ENCODE measurements around the gene DNAJC1.

Gene DNAJC1

DNA sequence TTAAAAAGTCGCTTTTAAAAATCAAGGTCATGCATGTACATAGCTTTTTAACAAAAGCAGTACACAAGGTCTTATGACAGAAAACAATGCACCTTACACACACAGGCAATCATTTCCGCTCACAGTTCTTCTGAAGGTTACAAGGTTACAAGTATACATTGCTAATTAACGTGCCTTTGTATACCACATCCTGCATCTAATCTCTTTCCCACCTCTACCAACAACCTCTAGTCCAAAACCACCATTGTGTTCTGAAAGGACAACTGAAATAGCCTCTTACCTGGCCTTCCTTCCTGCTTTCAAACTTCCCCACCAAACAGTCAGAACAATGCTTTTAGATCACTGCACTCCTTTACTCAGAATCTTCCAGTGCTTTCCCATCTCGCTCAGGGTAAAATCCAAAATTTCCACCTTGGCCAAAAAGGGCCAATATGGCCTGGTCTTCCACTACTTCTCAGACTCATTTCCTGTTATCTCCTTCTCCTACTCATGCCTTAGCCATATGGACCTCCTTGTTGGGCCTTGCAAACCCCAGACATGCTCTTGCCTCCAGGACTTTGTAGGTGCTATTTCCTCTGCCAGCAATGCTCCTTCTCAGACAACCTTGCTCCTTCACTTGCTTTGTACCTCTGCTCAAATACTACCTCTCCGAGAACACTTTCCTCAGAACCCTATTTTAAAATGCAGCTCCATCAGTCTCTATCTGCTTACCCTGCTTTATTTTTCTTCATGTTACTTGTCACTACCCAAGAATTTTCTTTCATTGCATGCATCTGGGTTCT is 205.4 kb downstream of the DNAJC1 start:
- H3K36me3 ChIP-seq (replicated peaks in 1 of 2; ENCODE audit: control insufficient read depth in 2 of 2, insufficient read depth in 2 of 2, low read length in 2 of 2) = peaks cover 0 to 83% of the 10 kb centered on the region in 2 donors
- no peak overlapping the region for H3K9ac ChIP-seq (ENCODE audit: low read depth, low read length, poor library complexity)
- H3K4me1 ChIP-seq (ENCODE audit: control insufficient read depth in 2 of 2, insufficient read depth in 1 of 2, low read depth in 1 of 2, low read length in 2 of 2) = peaks cover 3 to 6% of the 10 kb centered on the region in 2 donors
- H2BK120ac ChIP-seq (ENCODE audit: low read depth, low read length) = no peak overlapping the region
- no peak overlapping the region for H3K4me2 ChIP-seq (ENCODE audit: insufficient read depth, low read length, poor library complexity, severe bottlenecking)
- H2BK12ac ChIP-seq (ENCODE audit: low read length) = no peak overlapping the region
- H4K8ac ChIP-seq (ENCODE audit: low read depth, low read length) = no peak overlapping the region
- no peak overlapping the region for H2BK5ac ChIP-seq (ENCODE audit: low read length)
- no peak overlapping the region for H2BK15ac ChIP-seq (ENCODE audit: low read length)
- no peak overlapping the region for H3K27ac ChIP-seq (replicated peaks; ENCODE audit: low read length)
- no peaks in the 10 kb centered on the region for H3K79me1 ChIP-seq (ENCODE audit: low read depth, low read length)
- no peak overlapping the region for H2AK5ac ChIP-seq (ENCODE audit: low read depth, low read length)
- no peak overlapping the region for H3K18ac ChIP-seq (ENCODE audit: low read length)
- no peaks in the 10 kb centered on the region for H3K27me3 ChIP-seq (ENCODE audit: control insufficient read depth in 3 of 3, insufficient read depth in 3 of 3, low read depth in 1 of 3, low read length in 3 of 3)
- no peak overlapping the region for H4K91ac ChIP-seq (ENCODE audit: low read depth, low read length, poor library complexity)
- H3K4me3 ChIP-seq (ENCODE audit: low read length in 2 of 2) = no peak overlapping the region
- no peak for DNase-seq (ENCODE audit: low spot score)
- H3K14ac ChIP-seq (ENCODE audit: low read length) = no peak overlapping the region
- H2AFZ ChIP-seq (ENCODE audit: low read length) = no peak overlapping the region
- no peak overlapping the region for H3K4ac ChIP-seq (ENCODE audit: low read length)
- H3K23ac ChIP-seq (ENCODE audit: low read depth, low read length, poor library complexity) = no peak overlapping the region
- no CpG with 5 or more reads among the region's 5 CpGs for WGBS, 2 donors (ENCODE audit: extremely low coverage in 2 of 2, insufficient read length in 2 of 2, insufficient replicate concordance in 1 of 2)
- peaks cover 0 to 59% of the 10 kb centered on the region in 2 donors for H3K9me3 ChIP-seq (replicated peaks in 1 of 2; ENCODE audit: control insufficient read depth in 2 of 2, insufficient read depth in 1 of 2, low read depth in 1 of 2, low read length in 2 of 2)

DNA sequence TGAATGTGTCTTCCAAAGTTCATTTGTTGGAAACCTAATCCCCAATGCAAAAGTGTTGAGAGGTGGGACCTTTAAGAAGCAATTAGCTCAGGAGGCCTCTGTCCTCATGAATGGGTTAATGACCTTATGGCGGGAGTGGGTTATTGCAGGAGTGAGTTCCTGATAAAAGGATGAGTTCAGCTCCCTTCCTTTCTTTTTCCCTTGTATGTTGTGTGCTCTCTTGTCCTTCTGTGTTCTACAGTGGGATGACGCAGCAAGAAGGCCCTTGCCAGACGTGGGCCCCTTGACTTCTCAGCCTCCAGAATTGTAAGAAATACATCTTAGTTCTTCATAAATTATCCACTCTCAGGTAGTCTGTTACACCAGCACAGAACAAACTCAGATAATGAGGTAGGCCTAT is 206.0 kb downstream of the DNAJC1 start:
- no peak overlapping the region for H4K8ac ChIP-seq (ENCODE audit: low read depth, low read length)
- H3K27me3 ChIP-seq (ENCODE audit: control insufficient read depth in 3 of 3, insufficient read depth in 3 of 3, low read depth in 1 of 3, low read length in 3 of 3) = no peaks in the 10 kb centered on the region
- no peak overlapping the region for H2BK15ac ChIP-seq (ENCODE audit: low read length)
- no peak overlapping the region for H2BK120ac ChIP-seq (ENCODE audit: low read depth, low read length)
- H3K18ac ChIP-seq (ENCODE audit: low read length) = no peak overlapping the region
- peaks cover 0 to 64% of the 10 kb centered on the region in 2 donors for H3K9me3 ChIP-seq (replicated peaks in 1 of 2; ENCODE audit: control insufficient read depth in 2 of 2, insufficient read depth in 1 of 2, low read depth in 1 of 2, low read length in 2 of 2)
- H3K4ac ChIP-seq (ENCODE audit: low read length) = no peak overlapping the region
- H3K14ac ChIP-seq (ENCODE audit: low read length) = no peak overlapping the region
- no peak overlapping the region for H2BK12ac ChIP-seq (ENCODE audit: low read length)
- H4K91ac ChIP-seq (ENCODE audit: low read depth, low read length, poor library complexity) = no peak overlapping the region
- H3K4me2 ChIP-seq (ENCODE audit: insufficient read depth, low read length, poor library complexity, severe bottlenecking) = no peak overlapping the region
- no peak overlapping the region for H3K9ac ChIP-seq (ENCODE audit: low read depth, low read length, poor library complexity)
- H2BK5ac ChIP-seq (ENCODE audit: low read length) = no peak overlapping the region
- H3K36me3 ChIP-seq (replicated peaks in 1 of 2; ENCODE audit: control insufficient read depth in 2 of 2, insufficient read depth in 2 of 2, low read length in 2 of 2) = peaks cover 0 to 78% of the 10 kb centered on the region in 2 donors
- peaks cover 0 to 4% of the 10 kb centered on the region in 2 donors for H3K4me1 ChIP-seq (ENCODE audit: control insufficient read depth in 2 of 2, insufficient read depth in 1 of 2, low read depth in 1 of 2, low read length in 2 of 2)
- no CpG with 5 or more reads among the region's 3 CpGs for WGBS, 2 donors (ENCODE audit: extremely low coverage in 2 of 2, insufficient read length in 2 of 2, insufficient replicate concordance in 1 of 2)
- no peak overlapping the region for H2AFZ ChIP-seq (ENCODE audit: low read length)
- H3K4me3 ChIP-seq (ENCODE audit: low read length in 2 of 2) = no peak overlapping the region
- no peak for DNase-seq (ENCODE audit: low spot score)
- no peak overlapping the region for H3K23ac ChIP-seq (ENCODE audit: low read depth, low read length, poor library complexity)
- no peak overlapping the region for H2AK5ac ChIP-seq (ENCODE audit: low read depth, low read length)
- H3K27ac ChIP-seq (replicated peaks; ENCODE audit: low read length) = no peak overlapping the region
- no peaks in the 10 kb centered on the region for H3K79me1 ChIP-seq (ENCODE audit: low read depth, low read length)

DNA sequence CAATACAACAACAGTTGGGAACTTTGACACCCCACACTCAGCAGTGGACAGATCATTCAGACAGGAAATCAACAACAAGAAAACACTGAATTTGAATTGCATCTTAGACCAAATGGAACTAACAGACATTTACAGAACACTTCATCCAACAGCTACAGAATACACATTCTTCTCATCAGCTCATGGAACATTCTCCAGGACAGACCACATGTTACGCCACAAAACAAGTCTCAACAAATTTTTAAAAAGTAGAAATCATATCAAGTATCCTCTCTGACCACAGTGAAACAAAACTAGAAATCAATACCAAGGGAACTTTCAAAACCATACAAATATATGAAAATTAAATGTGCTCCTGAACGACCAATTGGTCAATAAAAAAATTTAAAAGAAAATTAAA is 212.3 kb downstream of the DNAJC1 start:
- Histone ChIP-seq H2AK5ac (ENCODE audit: low read depth, low read length) (no peak overlapping the region), H3K4ac (ENCODE audit: low read length) (no peak overlapping the region), H2BK120ac (ENCODE audit: low read depth, low read length) (no peak overlapping the region), H3K27ac (replicated peaks; ENCODE audit: low read length) (no peak overlapping the region), H3K18ac (ENCODE audit: low read length) (no peak overlapping the region), H3K36me3 (replicated peaks in 1 of 2; ENCODE audit: control insufficient read depth in 2 of 2, insufficient read depth in 2 of 2, low read length in 2 of 2) (peaks cover 0 to 29% of the 10 kb centered on the region in 2 donors), H3K14ac (ENCODE audit: low read length) (no peak overlapping the region), H3K79me1 (ENCODE audit: low read depth, low read length) (no peaks in the 10 kb centered on the region), H3K4me2 (ENCODE audit: insufficient read depth, low read length, poor library complexity, severe bottlenecking) (no peak overlapping the region), H4K91ac (ENCODE audit: low read depth, low read length, poor library complexity) (no peak overlapping the region), H2BK12ac (ENCODE audit: low read length) (no peak overlapping the region), H3K23ac (ENCODE audit: low read depth, low read length, poor library complexity) (no peak overlapping the region), H3K27me3 (ENCODE audit: control insufficient read depth in 3 of 3, insufficient read depth in 3 of 3, low read depth in 1 of 3, low read length in 3 of 3) (no peaks in the 10 kb centered on the region), H2BK15ac (ENCODE audit: low read length) (no peak overlapping the region), H2BK5ac (ENCODE audit: low read length) (no peak overlapping the region), H3K4me1 (ENCODE audit: control insufficient read depth in 2 of 2, insufficient read depth in 1 of 2, low read depth in 1 of 2, low read length in 2 of 2) (peaks cover 0 to 7% of the 10 kb centered on the region in 2 donors), H4K8ac (ENCODE audit: low read depth, low read length) (no peak overlapping the region), H2AFZ (ENCODE audit: low read length) (no peak overlapping the region), H3K4me3 (ENCODE audit: low read length in 2 of 2) (no peak overlapping the region), H3K9ac (ENCODE audit: low read depth, low read length, poor library complexity) (no peak overlapping the region), H3K9me3 (replicated peaks in 1 of 2; ENCODE audit: control insufficient read depth in 2 of 2, insufficient read depth in 1 of 2, low read depth in 1 of 2, low read length in 2 of 2) (peaks cover 0 to 36% of the 10 kb centered on the region in 2 donors)
- DNase-seq (ENCODE audit: low spot score) = no peak
- no CpG with 5 or more reads among the region's 2 CpGs for WGBS, 2 donors (ENCODE audit: extremely low coverage in 2 of 2, insufficient read length in 2 of 2, insufficient replicate concordance in 1 of 2)

DNA sequence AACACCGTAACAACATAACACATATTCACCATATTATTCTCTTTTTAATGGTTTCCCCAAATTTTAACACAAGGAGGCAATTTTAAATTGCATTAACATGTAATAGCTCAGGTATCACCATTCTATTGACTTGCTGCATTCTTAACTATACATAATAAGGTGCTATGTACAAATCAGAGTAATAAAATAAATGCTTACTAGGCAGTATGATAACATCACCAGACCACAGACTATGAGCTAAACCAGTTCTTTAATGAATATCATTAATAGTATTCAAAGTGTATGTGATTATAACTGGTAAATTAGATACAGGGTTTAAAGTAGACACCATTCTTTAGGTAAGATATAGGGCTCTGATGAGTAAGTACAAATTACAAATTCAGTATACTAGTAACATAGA is 226.6 kb downstream of the DNAJC1 start:
- Histone ChIP-seq H4K8ac (ENCODE audit: low read depth, low read length) (no peak overlapping the region), H3K4me3 (ENCODE audit: low read length in 2 of 2) (no peak overlapping the region), H3K23ac (ENCODE audit: low read depth, low read length, poor library complexity) (no peak overlapping the region), H3K4me1 (ENCODE audit: control insufficient read depth in 2 of 2, insufficient read depth in 1 of 2, low read depth in 1 of 2, low read length in 2 of 2) (no peaks in the 10 kb centered on the region), H2BK5ac (ENCODE audit: low read length) (no peak overlapping the region), H3K9me3 (replicated peaks in 1 of 2; ENCODE audit: control insufficient read depth in 2 of 2, insufficient read depth in 1 of 2, low read depth in 1 of 2, low read length in 2 of 2) (peaks cover 2 to 23% of the 10 kb centered on the region in 2 donors), H2BK120ac (ENCODE audit: low read depth, low read length) (no peak overlapping the region), H3K18ac (ENCODE audit: low read length) (no peak overlapping the region), H3K36me3 (replicated peaks in 1 of 2; ENCODE audit: control insufficient read depth in 2 of 2, insufficient read depth in 2 of 2, low read length in 2 of 2) (peaks cover 0 to 34% of the 10 kb centered on the region in 2 donors), H4K91ac (ENCODE audit: low read depth, low read length, poor library complexity) (no peak overlapping the region), H3K4ac (ENCODE audit: low read length) (no peak overlapping the region), H3K79me1 (ENCODE audit: low read depth, low read length) (no peaks in the 10 kb centered on the region), H2BK12ac (ENCODE audit: low read length) (no peak overlapping the region), H2AFZ (ENCODE audit: low read length) (no peak overlapping the region), H3K14ac (ENCODE audit: low read length) (no peak overlapping the region), H3K9ac (ENCODE audit: low read depth, low read length, poor library complexity) (no peak overlapping the region), H3K27ac (replicated peaks; ENCODE audit: low read length) (no peak overlapping the region), H2BK15ac (ENCODE audit: low read length) (no peak overlapping the region), H2AK5ac (ENCODE audit: low read depth, low read length) (no peak overlapping the region), H3K4me2 (ENCODE audit: insufficient read depth, low read length, poor library complexity, severe bottlenecking) (no peak overlapping the region), H3K27me3 (ENCODE audit: control insufficient read depth in 3 of 3, insufficient read depth in 3 of 3, low read depth in 1 of 3, low read length in 3 of 3) (no peaks in the 10 kb centered on the region)
- WGBS, 2 donors (ENCODE audit: extremely low coverage in 2 of 2, insufficient read length in 2 of 2, insufficient replicate concordance in 1 of 2) = no CpG with 5 or more reads among the region's 1 CpG
- no peak for DNase-seq (ENCODE audit: low spot score)
